Natural killer cell (primary cell): Measurements from ENCODE around the gene EPHA10. TPM values are rescaled to one million over a fixed set of nuclear protein-coding genes. Genes with fewer than 3 reads are reported as not detected.

Source experiments
- ATAC-seq, 3 donors: fragments of 150-1000 bp in 2 of 3; fragments of 200-7000 bp in 1 of 3; cut with Tn5 transposase; 1 replicate in 1 of 3; 2 replicates in 2 of 3; pipeline ENCODE4 v1.10.0; 2021; ENCODE audit warnings: mild to moderate bottlenecking in 2 of 3, moderate library complexity in 2 of 3
- DNase-seq, 2 donors: peaks; one replicate each; pipeline versions ENCODE4 v3.0.0 to v3.0.0-alpha.2; 2013 to 2021; ENCODE audit warnings: mixed read lengths in 1 of 2
- H3K27ac ChIP-seq: one replicate; pipeline ENCODE4 v1.5.1; 2013; ENCODE audit warnings: mild to moderate bottlenecking, low read length
- H3K27me3 ChIP-seq: one replicate; pipeline ENCODE4 v1.6.1; 2013; ENCODE audit warnings: low read length; ENCODE audit not compliant: control insufficient read depth, insufficient read depth
- H3K36me3 ChIP-seq: one replicate; pipeline ENCODE4 v1.6.1; 2013; ENCODE audit warnings: low read length; ENCODE audit not compliant: control insufficient read depth, insufficient read depth
- H3K4me1 ChIP-seq: one replicate; pipeline ENCODE4 v1.6.1; 2013; ENCODE audit warnings: low read length; ENCODE audit not compliant: control insufficient read depth, insufficient read depth
- H3K4me3 ChIP-seq: one replicate; pipeline ENCODE4 v1.5.1; 2013; ENCODE audit warnings: low read length
- H3K9me3 ChIP-seq: one replicate; pipeline ENCODE4 v1.6.1; 2013; ENCODE audit warnings: low read length; ENCODE audit not compliant: control insufficient read depth, insufficient read depth
- H3K27ac Mint-ChIP-seq, 2 donors: one replicate each; pipeline ENCODE4 v1.8.0; 2022; ENCODE audit warnings: mild to moderate bottlenecking in 2 of 2, mixed read lengths in 2 of 2, moderate library complexity in 1 of 2
- H3K27me3 Mint-ChIP-seq, 2 donors: one replicate each; pipeline ENCODE4 v1.8.0; 2022; ENCODE audit warnings: low read depth in 2 of 2, mixed read lengths in 2 of 2
- H3K36me3 Mint-ChIP-seq: one replicate; pipeline ENCODE4 v1.8.0; 2022; ENCODE audit warnings: mixed read lengths
- H3K4me1 Mint-ChIP-seq, 2 donors: one replicate each; pipeline ENCODE4 v1.8.0; 2022; ENCODE audit warnings: mixed read lengths in 2 of 2
- H3K4me3 Mint-ChIP-seq: one replicate; pipeline ENCODE4 v1.8.0; 2022; ENCODE audit warnings: mild to moderate bottlenecking, moderate library complexity, mixed read lengths
- H3K9me3 Mint-ChIP-seq, 2 donors: one replicate each; pipeline ENCODE4 v1.8.0; 2022; ENCODE audit warnings: mixed read lengths in 2 of 2
- WGBS: methylation state at CpG from one replicate; pipeline ENCODE4 v1.1.7; 2013; ENCODE audit warnings: missing lambda C conversion rate; ENCODE audit not compliant: insufficient coverage; 5-methylcytosine and 5-hydroxymethylcytosine counted together
- intact Hi-C: fragments of 100-400 bp; cut with micrococcal nuclease; formaldehyde crosslinking; loops from one replicate; pipeline ENCODE4 v1.14.2; 2022
- total RNA-seq, 4 donors: library from RNA; stranded (reverse); fragments of 120-200 nt in 1 of 4; gene quantifications; one replicate each; pipeline versions ENCODE4 v1.2.3 to v1.2.4, GENCODE V29; 2013 to 2022
- TF ChIP-seq, protein P1 (sequence below): fragments of 200-600 bp; IDR thresholded peaks from one replicate; pipeline ENCODE4 v1.8.0; 2022; ENCODE audit warnings: antibody characterized with exemption

The EPHA10 gene
- total RNA-seq, 3 donors from 2014 or later (not counting 1 experiment from before 2014, with no cell fraction given): not detected

DNA sequence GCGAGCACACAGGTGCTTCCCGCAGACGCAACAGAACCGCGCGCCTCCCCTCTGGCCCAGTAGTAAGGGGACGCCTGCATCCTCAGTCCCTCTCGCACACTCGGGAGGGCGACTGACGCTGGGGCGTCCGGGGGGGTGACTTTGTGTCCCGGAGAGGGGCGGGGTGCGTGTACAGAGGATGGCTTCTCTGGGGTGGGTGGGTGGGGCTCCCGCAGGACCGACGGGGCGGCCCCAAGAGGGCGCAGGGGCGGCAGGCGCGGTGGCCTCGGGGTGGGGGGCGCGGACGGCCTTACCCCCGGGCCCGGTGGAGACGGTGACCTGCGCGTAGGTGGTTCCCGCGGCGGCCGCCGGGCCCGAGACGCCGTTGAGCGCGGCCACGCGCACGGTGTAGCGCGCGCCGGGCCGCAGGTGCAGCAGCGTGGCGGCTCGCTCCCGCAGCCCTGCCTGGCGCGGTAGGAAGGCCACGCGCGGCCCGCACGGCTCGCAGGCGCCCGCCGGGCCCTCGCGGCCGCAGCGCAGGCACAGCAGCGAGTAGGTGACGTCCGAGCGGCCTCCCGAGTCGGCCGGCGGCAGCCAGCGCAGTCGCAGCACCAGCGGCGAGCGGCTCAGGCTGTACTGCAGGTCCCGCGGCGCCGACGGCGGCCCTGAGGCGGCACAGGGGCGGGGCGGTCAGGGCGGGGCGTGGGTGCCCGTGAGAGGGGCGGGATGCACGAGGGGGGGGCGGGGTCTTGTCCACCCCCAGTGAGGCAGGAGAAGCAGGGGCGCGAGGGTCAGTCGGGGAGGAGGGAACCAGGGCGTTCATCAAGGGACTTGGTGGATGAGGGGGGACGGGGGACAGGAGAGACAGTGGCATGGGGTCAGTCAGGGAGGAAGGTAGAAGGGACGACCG, 12.1 kb downstream of the EPHA10 start:
- no peak overlapping the region for H3K4me3 ChIP-seq
- peaks cover 4% of the 10 kb centered on the region for H3K4me1 ChIP-seq
- ATAC-seq (peak; percentile 32 to 62 (median 47)), DNase-seq (no peak)
- Mint-ChIP-seq H3K4me1 (peaks cover 0 to 6% of the 10 kb centered on the region in 2 donors), H3K9me3 (no peaks in the 10 kb centered on the region), H3K27ac (no peak overlapping the region), H3K4me3 (peak overlapping the region; percentile 72), H3K36me3 (no peaks in the 10 kb centered on the region), H3K27me3 (peaks cover 19 to 26% of the 10 kb centered on the region in 2 donors)
- no peaks in the 10 kb centered on the region for H3K36me3 ChIP-seq
- H3K27me3 ChIP-seq: peaks cover 12% of the 10 kb centered on the region
- intact Hi-C loops: no loop called here
- 2% methylated on average over 101 of the region's 105 CpGs for WGBS
- H3K27ac ChIP-seq: no peak overlapping the region
- no peaks in the 10 kb centered on the region for H3K9me3 ChIP-seq
- TF ChIP-seq, protein P1, sequence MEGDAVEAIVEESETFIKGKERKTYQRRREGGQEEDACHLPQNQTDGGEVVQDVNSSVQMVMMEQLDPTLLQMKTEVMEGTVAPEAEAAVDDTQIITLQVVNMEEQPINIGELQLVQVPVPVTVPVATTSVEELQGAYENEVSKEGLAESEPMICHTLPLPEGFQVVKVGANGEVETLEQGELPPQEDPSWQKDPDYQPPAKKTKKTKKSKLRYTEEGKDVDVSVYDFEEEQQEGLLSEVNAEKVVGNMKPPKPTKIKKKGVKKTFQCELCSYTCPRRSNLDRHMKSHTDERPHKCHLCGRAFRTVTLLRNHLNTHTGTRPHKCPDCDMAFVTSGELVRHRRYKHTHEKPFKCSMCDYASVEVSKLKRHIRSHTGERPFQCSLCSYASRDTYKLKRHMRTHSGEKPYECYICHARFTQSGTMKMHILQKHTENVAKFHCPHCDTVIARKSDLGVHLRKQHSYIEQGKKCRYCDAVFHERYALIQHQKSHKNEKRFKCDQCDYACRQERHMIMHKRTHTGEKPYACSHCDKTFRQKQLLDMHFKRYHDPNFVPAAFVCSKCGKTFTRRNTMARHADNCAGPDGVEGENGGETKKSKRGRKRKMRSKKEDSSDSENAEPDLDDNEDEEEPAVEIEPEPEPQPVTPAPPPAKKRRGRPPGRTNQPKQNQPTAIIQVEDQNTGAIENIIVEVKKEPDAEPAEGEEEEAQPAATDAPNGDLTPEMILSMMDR: no peak

DNA sequence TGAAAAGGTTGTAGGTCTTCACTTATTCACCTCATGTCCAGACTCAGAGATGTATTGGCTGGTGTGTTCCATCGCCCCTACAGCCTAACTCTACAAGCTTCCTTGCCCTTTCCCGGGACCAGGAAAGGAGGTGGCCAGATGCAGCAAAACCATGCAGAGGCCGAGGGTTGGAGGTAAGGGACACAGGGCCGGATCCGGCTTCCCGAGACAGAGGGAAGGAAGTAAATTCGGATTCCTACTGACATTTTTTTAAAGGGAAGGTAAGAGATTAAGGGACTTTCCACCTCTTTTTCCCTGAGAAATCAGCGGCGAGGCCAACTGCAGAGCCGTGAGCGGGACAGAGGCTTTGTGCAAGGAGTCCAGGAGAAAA, 12.7 kb downstream of the EPHA10 start:
- Mint-ChIP-seq H3K36me3 (no peaks in the 10 kb centered on the region), H3K27me3 (peaks cover 26% of the 10 kb centered on the region in 2 donors), H3K9me3 (no peaks in the 10 kb centered on the region), H3K27ac (no peak overlapping the region), H3K4me3 (peak overlapping the region; percentile 72), H3K4me1 (peaks cover 0 to 6% of the 10 kb centered on the region in 2 donors)
- ATAC-seq: no peak
- Histone ChIP-seq H3K9me3 (peaks cover under 1% of the 10 kb centered on the region), H3K27ac (no peak overlapping the region), H3K4me3 (no peak overlapping the region), H3K4me1 (peaks cover 4% of the 10 kb centered on the region), H3K27me3 (peaks cover 8% of the 10 kb centered on the region), H3K36me3 (no peaks in the 10 kb centered on the region)
- TF ChIP-seq, protein P1: no peak
- 26% methylated on average over 10 of the region's 11 CpGs for WGBS
- intact Hi-C loops: no loop called here
- no peak for DNase-seq

DNA sequence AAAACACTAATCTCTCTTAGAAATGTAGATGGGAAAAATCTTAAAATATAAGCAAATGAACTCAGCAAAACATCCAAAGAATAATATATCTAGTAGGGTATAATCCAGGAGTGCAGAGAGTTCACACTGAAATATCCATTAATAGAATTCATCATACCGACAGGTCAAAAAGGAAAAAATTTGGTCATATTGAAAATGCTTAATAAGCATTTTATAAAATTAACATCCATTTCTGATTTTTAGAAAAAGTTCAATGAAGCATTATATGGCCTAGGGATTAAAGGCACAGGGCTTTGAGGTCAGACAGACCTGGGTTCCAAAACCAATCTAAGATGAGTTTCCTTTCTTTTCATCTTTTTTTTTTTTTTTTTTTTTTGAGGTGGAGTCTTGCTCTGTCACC, 16.4 kb downstream of the EPHA10 start:
- ATAC-seq: no peak
- Mint-ChIP-seq H3K27me3 (peaks cover 24 to 35% of the 10 kb centered on the region in 2 donors), H3K9me3 (peaks cover 0 to 2% of the 10 kb centered on the region in 2 donors), H3K36me3 (no peaks in the 10 kb centered on the region), H3K4me1 (peaks cover 0 to 6% of the 10 kb centered on the region in 2 donors), H3K27ac (no peak overlapping the region), H3K4me3 (no peak overlapping the region)
- H3K4me1 ChIP-seq: peaks cover 4% of the 10 kb centered on the region
- intact Hi-C loops: no loop called here
- no peaks in the 10 kb centered on the region for H3K36me3 ChIP-seq
- H3K27me3 ChIP-seq: peaks cover 9% of the 10 kb centered on the region
- peaks cover 2% of the 10 kb centered on the region for H3K9me3 ChIP-seq
- H3K27ac ChIP-seq: no peak overlapping the region
- TF ChIP-seq, protein P1: no peak
- DNase-seq: no peak
- WGBS: no CpG with 5 or more reads among the region's 1 CpG
- no peak overlapping the region for H3K4me3 ChIP-seq
